GM04504 (cell line): ENCODE data around the gene MYO16.
A peak's percentile ranks its signal among the peaks of the same experiment; 100 is the strongest.

Experiments
- DNase-seq: peaks from one replicate; pipeline ENCODE4 v3.0.0-alpha.2; 2012; ENCODE audit warnings: low read depth

MYO16 gene

GRCh38 chr13:108933061-108933460, 303.6 kb downstream of the MYO16 start:
- DNase-seq: no peak

GRCh38 chr13:108938155-108938554, 308.7 kb downstream of the MYO16 start:
- DNase-seq: no peak

- DNase-seq: no peak
Measured at GRCh38 chr13:108940121-108940520, 310.7 kb downstream of the MYO16 start.

GRCh38 chr13:108943842-108944241, 314.4 kb downstream of the MYO16 start:
- DNase-seq: no peak

GRCh38 chr13:108944760-108945159, 315.3 kb downstream of the MYO16 start:
- DNase-seq: peak; percentile 53

GRCh38 chr13:108947551-108948030, 318.2 kb downstream of the MYO16 start:
- DNase-seq: peak; percentile 80

GRCh38 chr13:108948251-108948671, 318.9 kb downstream of the MYO16 start:
- DNase-seq: no peak

- DNase-seq: no peak
Measured at GRCh38 chr13:108950333-108951010, 321.1 kb downstream of the MYO16 start.

GRCh38 chr13:108955741-108956140, 326.3 kb downstream of the MYO16 start:
- no peak for DNase-seq

- DNase-seq: peak; percentile 68
Measured at GRCh38 chr13:108957369-108958012, 328.1 kb downstream of the MYO16 start.

- DNase-seq: no peak
Measured at GRCh38 chr13:108958013-108958376, 328.6 kb downstream of the MYO16 start.

GRCh38 chr13:108959234-108959633, 329.8 kb downstream of the MYO16 start:
- no peak for DNase-seq

GRCh38 chr13:108960006-108960405, 330.6 kb downstream of the MYO16 start:
- no peak for DNase-seq

GRCh38 chr13:108961542-108962125, 332.2 kb downstream of the MYO16 start:
- no peak for DNase-seq

- DNase-seq: no peak
Measured at GRCh38 chr13:108962654-108963053, 333.2 kb downstream of the MYO16 start.

- DNase-seq: no peak
Measured at GRCh38 chr13:108963276-108963810, 333.9 kb downstream of the MYO16 start.

- DNase-seq: no peak
Measured at GRCh38 chr13:108963846-108964600, 334.6 kb downstream of the MYO16 start.

GRCh38 chr13:108964606-108965005, 335.2 kb downstream of the MYO16 start:
- DNase-seq: no peak

GRCh38 chr13:108967371-108967770, 338.0 kb downstream of the MYO16 start:
- no peak for DNase-seq

- DNase-seq: no peak
Measured at GRCh38 chr13:108968566-108968965, 339.2 kb downstream of the MYO16 start.

- DNase-seq: no peak
Measured at GRCh38 chr13:108974686-108975085, 345.3 kb downstream of the MYO16 start.

- no peak for DNase-seq
Measured at GRCh38 chr13:108980237-108980636, 350.8 kb downstream of the MYO16 start.
